ES-I3 (cell line): ENCODE data around the gene ZSCAN10.

Source experiments
- H3K36me3 ChIP-seq: 2 replicates; pipeline ENCODE4 v1.6.1; 2013; ENCODE audit warnings: mild to moderate bottlenecking, low read length, control low read depth, moderate library complexity; ENCODE audit not compliant: insufficient read depth
- H3K4me1 ChIP-seq: 2 replicates; pipeline ENCODE4 v1.6.1; 2013; ENCODE audit warnings: mild to moderate bottlenecking, control low read depth, low read length; ENCODE audit not compliant: insufficient read depth
- H3K9ac ChIP-seq: 2 replicates; pipeline ENCODE4 v1.6.1; 2013; ENCODE audit warnings: low read depth, mild to moderate bottlenecking, low read length, moderate library complexity
- H3K9me3 ChIP-seq: 2 replicates; pipeline ENCODE4 v1.6.1; 2013; ENCODE audit warnings: mild to moderate bottlenecking, low read length, moderate library complexity; ENCODE audit not compliant: control insufficient read depth, insufficient read depth

ZSCAN10 gene

GRCh38 chr16:3098459-3099394 is at the start of gene ZSCAN10:
ZSCAN10 (minus strand) TSS chr16:3099294; CDS start chr16:3092937, 6,357 bp downstream.
- peak within 1 kb of the TSS; percentile 94 for H3K9ac ChIP-seq
- H3K36me3 ChIP-seq: no peaks in the 10 kb centered on the region
- peaks cover 26% of the 10 kb centered on the region for H3K4me1 ChIP-seq
- H3K9me3 ChIP-seq: no peaks in the 10 kb centered on the region

GRCh38 chr16:3148256-3149192 is 49.4 kb upstream of the ZSCAN10 start:
- H3K36me3 ChIP-seq: no peaks in the 10 kb centered on the region
- H3K4me1 ChIP-seq: 0 out of 2 replicates have a peak, but pooled peaks cover 6% of the 10 kb centered on the region
- H3K9me3 ChIP-seq: no peaks in the 10 kb centered on the region
- no peak overlapping the region for H3K9ac ChIP-seq

- H3K9me3 ChIP-seq: no peaks in the 10 kb centered on the region
- no peaks in the 10 kb centered on the region for H3K36me3 ChIP-seq
- H3K9ac ChIP-seq: no peak overlapping the region
- 0 out of 2 replicates have a peak, but pooled peaks cover 6% of the 10 kb centered on the region for H3K4me1 ChIP-seq
Observed at GRCh38 chr16:3147757-3148104, 48.6 kb upstream of the ZSCAN10 start.

- Histone ChIP-seq H3K9ac (no peak overlapping the region), H3K4me1 (0 out of 2 replicates have a peak, but pooled peaks cover 6% of the 10 kb centered on the region), H3K9me3 (no peaks in the 10 kb centered on the region), H3K36me3 (no peaks in the 10 kb centered on the region)
Observed at GRCh38 chr16:3147046-3147756, 48.1 kb upstream of the ZSCAN10 start.

- H3K9ac ChIP-seq: no peak overlapping the region
- no peaks in the 10 kb centered on the region for H3K9me3 ChIP-seq
- H3K4me1 ChIP-seq: 0 out of 2 replicates have a peak, but pooled peaks cover 6% of the 10 kb centered on the region
- H3K36me3 ChIP-seq: no peaks in the 10 kb centered on the region
Observed at GRCh38 chr16:3145660-3146059, 46.6 kb upstream of the ZSCAN10 start.

- H3K9me3 ChIP-seq: no peaks in the 10 kb centered on the region
- H3K36me3 ChIP-seq: no peaks in the 10 kb centered on the region
- H3K4me1 ChIP-seq: 0 out of 2 replicates have a peak, but pooled peaks cover 6% of the 10 kb centered on the region
- no peak overlapping the region for H3K9ac ChIP-seq
Observed at GRCh38 chr16:3145151-3145550, 46.1 kb upstream of the ZSCAN10 start.

GRCh38 chr16:3144321-3144983 is 45.4 kb upstream of the ZSCAN10 start:
- no peak overlapping the region for H3K9ac ChIP-seq
- no peaks in the 10 kb centered on the region for H3K9me3 ChIP-seq
- 0 out of 2 replicates have a peak, but pooled peaks cover 6% of the 10 kb centered on the region for H3K4me1 ChIP-seq
- no peaks in the 10 kb centered on the region for H3K36me3 ChIP-seq

GRCh38 chr16:3143598-3144320 is 44.7 kb upstream of the ZSCAN10 start:
- no peaks in the 10 kb centered on the region for H3K36me3 ChIP-seq
- no peak overlapping the region for H3K9ac ChIP-seq
- no peaks in the 10 kb centered on the region for H3K9me3 ChIP-seq
- H3K4me1 ChIP-seq: no peaks in the 10 kb centered on the region

GRCh38 chr16:3143189-3143588 is 44.1 kb upstream of the ZSCAN10 start:
- Histone ChIP-seq H3K36me3 (no peaks in the 10 kb centered on the region), H3K4me1 (no peaks in the 10 kb centered on the region), H3K9ac (no peak overlapping the region), H3K9me3 (no peaks in the 10 kb centered on the region)

- Histone ChIP-seq H3K4me1 (no peaks in the 10 kb centered on the region), H3K9ac (no peak overlapping the region), H3K9me3 (no peaks in the 10 kb centered on the region), H3K36me3 (no peaks in the 10 kb centered on the region)
Observed at GRCh38 chr16:3142770-3143169, 43.7 kb upstream of the ZSCAN10 start.

GRCh38 chr16:3142327-3142726 is 43.2 kb upstream of the ZSCAN10 start:
- H3K4me1 ChIP-seq: no peaks in the 10 kb centered on the region
- H3K36me3 ChIP-seq: no peaks in the 10 kb centered on the region

GRCh38 chr16:3141781-3142311 is 42.8 kb upstream of the ZSCAN10 start:
- H3K36me3 ChIP-seq: no peaks in the 10 kb centered on the region

More at GRCh38 chr16:3142327-3142726, 43.2 kb upstream of the ZSCAN10 start:
- no peak overlapping the region for H3K9ac ChIP-seq
- no peaks in the 10 kb centered on the region for H3K9me3 ChIP-seq

More at GRCh38 chr16:3141781-3142311, 42.8 kb upstream of the ZSCAN10 start:
- H3K4me1 ChIP-seq: no peaks in the 10 kb centered on the region
- H3K9ac ChIP-seq: no peak overlapping the region
- H3K9me3 ChIP-seq: no peaks in the 10 kb centered on the region
